Liver (tissue), 9 donors: Measurements from ENCODE around the gene CYP24A1. TPM values are rescaled to one million over a fixed set of nuclear protein-coding genes. Genes with fewer than 3 reads are reported as not detected.

Source experiments
- DNase-seq: peaks from one replicate; pipeline ENCODE4 v3.0.0-alpha.2; 2017; ENCODE audit warnings: low spot score
- H3K27ac ChIP-seq, 2 donors: one replicate each; pipeline ENCODE4 v1.7.0; 2013; ENCODE audit warnings: inconsistent platforms in 2 of 2, low read length in 2 of 2, control low read depth in 1 of 2, low read depth in 1 of 2, mild to moderate bottlenecking in 1 of 2
- H3K27me3 ChIP-seq, 4 donors: one replicate each; pipeline versions ENCODE4 v1.6.1 to v1.7.0; 2013; ENCODE audit warnings: low read length in 3 of 4, inconsistent platforms in 1 of 4, mild to moderate bottlenecking in 1 of 4, moderate library complexity in 1 of 4; ENCODE audit not compliant: control insufficient read depth in 4 of 4, insufficient read depth in 4 of 4
- H3K36me3 ChIP-seq, 4 donors: one replicate each; pipeline versions ENCODE4 v1.6.1 to v1.7.0; 2013; ENCODE audit warnings: low read length in 3 of 4, mild to moderate bottlenecking in 3 of 4, low read depth in 1 of 4, moderate library complexity in 1 of 4; ENCODE audit not compliant: control insufficient read depth in 4 of 4, insufficient read depth in 3 of 4
- H3K4me1 ChIP-seq, 4 donors: one replicate each; pipeline versions ENCODE4 v1.6.1 to v1.7.0; 2013; ENCODE audit warnings: low read length in 3 of 4, mild to moderate bottlenecking in 3 of 4, moderate library complexity in 1 of 4; ENCODE audit not compliant: control insufficient read depth in 4 of 4, insufficient read depth in 4 of 4
- H3K4me3 ChIP-seq, 3 donors: one replicate each; pipeline versions ENCODE4 v1.6.1 to v1.7.0; 2013; ENCODE audit warnings: low read length in 3 of 3, control low read depth in 1 of 3, low read depth in 1 of 3, mild to moderate bottlenecking in 1 of 3
- H3K9ac ChIP-seq, 2 donors: one replicate each; pipeline ENCODE4 v1.7.0; 2013; ENCODE audit warnings: low read length in 2 of 2, mild to moderate bottlenecking in 2 of 2, moderate library complexity in 2 of 2, control low read depth in 1 of 2, low read depth in 1 of 2
- H3K9me3 ChIP-seq, 4 donors: one replicate each; pipeline versions ENCODE4 v1.6.1 to v1.7.0; 2013; ENCODE audit warnings: low read length in 3 of 4; ENCODE audit not compliant: control insufficient read depth in 4 of 4
- ATF3 ChIP-seq: IDR thresholded peaks from 2 replicates; pipeline ENCODE4 v1.6.1; 2016; ENCODE audit warnings: antibody characterized with exemption
- CTCF ChIP-seq: fragments of 150-350 bp; IDR thresholded peaks from 2 replicates; pipeline ENCODE4 v1.5.1; 2017; ENCODE audit warnings: improper control_type of control experiment, low read depth, low read length; ENCODE audit not compliant: missing input control
- FOXA1 ChIP-seq: IDR thresholded peaks from 2 replicates; pipeline ENCODE4 v1.6.1; 2016; ENCODE audit warnings: antibody characterized with exemption
- FOXA2 ChIP-seq: IDR thresholded peaks from 2 replicates; pipeline ENCODE4 v1.6.1; 2016; ENCODE audit warnings: antibody characterized with exemption
- GABPA ChIP-seq, 2 donors: IDR thresholded peaks in 1 of 2; conservative IDR thresholded peaks in 1 of 2; 2 replicates each; pipeline ENCODE4 v1.6.1; 2016; ENCODE audit warnings: antibody characterized with exemption in 2 of 2, mild to moderate bottlenecking in 1 of 2, moderate library complexity in 1 of 2
- HNF4A ChIP-seq, 2 donors: conservative IDR thresholded peaks; 2 replicates each; pipeline ENCODE4 v1.6.1; 2016; ENCODE audit warnings: antibody characterized with exemption in 2 of 2, mild to moderate bottlenecking in 2 of 2
- HNF4G ChIP-seq: IDR thresholded peaks from 2 replicates; pipeline ENCODE4 v1.6.1; 2016; ENCODE audit warnings: antibody characterized with exemption
- JUND ChIP-seq, 2 donors: IDR thresholded peaks; 2 replicates each; pipeline ENCODE4 v1.6.1; 2016; ENCODE audit warnings: antibody characterized with exemption in 2 of 2
- NR2F2 ChIP-seq: IDR thresholded peaks from 2 replicates; pipeline ENCODE4 v1.6.1; 2016; ENCODE audit warnings: antibody characterized with exemption
- RAD21 ChIP-seq, 2 donors: IDR thresholded peaks; 2 replicates each; pipeline ENCODE4 v1.6.1; 2016; ENCODE audit warnings: antibody characterized with exemption in 2 of 2, mild to moderate bottlenecking in 2 of 2
- REST ChIP-seq: IDR thresholded peaks from 2 replicates; pipeline ENCODE4 v1.6.1; 2016; ENCODE audit warnings: antibody characterized with exemption, mild to moderate bottlenecking
- RXRA ChIP-seq, 2 donors: IDR thresholded peaks; 2 replicates each; pipeline ENCODE4 v1.6.1; 2017 to 2018; ENCODE audit warnings: antibody characterized with exemption in 2 of 2, mild to moderate bottlenecking in 1 of 2
- SP1 ChIP-seq: IDR thresholded peaks from 2 replicates; pipeline ENCODE4 v1.6.1; 2018; ENCODE audit warnings: antibody characterized with exemption, mild to moderate bottlenecking
- YY1 ChIP-seq: IDR thresholded peaks from 2 replicates; pipeline ENCODE4 v1.6.1; 2016; ENCODE audit warnings: antibody characterized with exemption, mild to moderate bottlenecking
- WGBS: extraction: QIAGEN DNeasy Blood & Tissue Kit; methylation state at CpG from one replicate; pipeline ENCODE4 v1.1.7; 2013; 5-methylcytosine and 5-hydroxymethylcytosine counted together
- polyA plus RNA-seq, 2 donors: library from polyadenylated mRNA; stranded (reverse) in 1 of 2; unstranded in 1 of 2; fragments of 200-250 nt in 1 of 2; fragments of >200 nt in 1 of 2; fragmentation: Nextera tagmentation in 1 of 2; extraction: Ambion mirVana in 1 of 2; gene quantifications; one replicate each; pipeline versions ENCODE4 v1.2.1 to v1.2.3, GENCODE V29; 2013 to 2015
- total RNA-seq, 2 donors: library from RNA; depleted of rRNA; stranded (reverse); fragments of >200 nt; gene quantifications; one replicate each; pipeline ENCODE4 v1.2.3, GENCODE V29; 2014
- TF ChIP-seq, protein P1 (sequence below): IDR thresholded peaks from 2 replicates; pipeline ENCODE4 v1.6.1; 2016; ENCODE audit warnings: antibody characterized with exemption
- TF ChIP-seq, protein P2 (sequence below): IDR thresholded peaks from 2 replicates; pipeline ENCODE4 v1.6.1; 2016; ENCODE audit warnings: antibody characterized with exemption
- donor health status: healthy.
- donor health status: healthy.
- donor health status: healthy.
- donor health status: healthy.
- donor health status: healthy.

The CYP24A1 gene
- total and polyA plus RNA-seq, 4 donors: not detected

- 94% methylated on average over 7 of the region's 7 CpGs for WGBS
- Histone ChIP-seq H3K9me3 (peaks cover 0 to 1% (median 0%) of the 10 kb centered on the region in 4 donors), H3K36me3 (no peaks in the 10 kb centered on the region), H3K4me3 (no peak overlapping the region), H3K4me1 (no peaks in the 10 kb centered on the region), H3K27ac (no peak overlapping the region), H3K27me3 (no peaks in the 10 kb centered on the region), H3K9ac (no peak overlapping the region)
- TF ChIP-seq REST (no peak), CTCF (no peak), HNF4G (no peak), SP1 (no peak), HNF4A (conservative IDR thresholded peaks at IDR 0.05) (no peak), GABPA (IDR thresholded peaks at IDR 0.05 in 1 of 2, conservative IDR thresholded peaks at IDR 0.05 in 1 of 2) (no peak), JUND (IDR thresholded peaks at IDR 0.05) (no peak), FOXA2 (no peak), ATF3 (no peak)
- TF ChIP-seq, protein P1, sequence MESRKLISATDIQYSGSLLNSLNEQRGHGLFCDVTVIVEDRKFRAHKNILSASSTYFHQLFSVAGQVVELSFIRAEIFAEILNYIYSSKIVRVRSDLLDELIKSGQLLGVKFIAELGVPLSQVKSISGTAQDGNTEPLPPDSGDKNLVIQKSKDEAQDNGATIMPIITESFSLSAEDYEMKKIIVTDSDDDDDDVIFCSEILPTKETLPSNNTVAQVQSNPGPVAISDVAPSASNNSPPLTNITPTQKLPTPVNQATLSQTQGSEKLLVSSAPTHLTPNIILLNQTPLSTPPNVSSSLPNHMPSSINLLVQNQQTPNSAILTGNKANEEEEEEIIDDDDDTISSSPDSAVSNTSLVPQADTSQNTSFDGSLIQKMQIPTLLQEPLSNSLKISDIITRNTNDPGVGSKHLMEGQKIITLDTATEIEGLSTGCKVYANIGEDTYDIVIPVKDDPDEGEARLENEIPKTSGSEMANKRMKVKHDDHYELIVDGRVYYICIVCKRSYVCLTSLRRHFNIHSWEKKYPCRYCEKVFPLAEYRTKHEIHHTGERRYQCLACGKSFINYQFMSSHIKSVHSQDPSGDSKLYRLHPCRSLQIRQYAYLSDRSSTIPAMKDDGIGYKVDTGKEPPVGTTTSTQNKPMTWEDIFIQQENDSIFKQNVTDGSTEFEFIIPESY: no peak
- no peak for DNase-seq
These were observed 34.6 kb downstream of the CYP24A1 start for GRCh38 chr20:54139188-54139587.

DNA sequence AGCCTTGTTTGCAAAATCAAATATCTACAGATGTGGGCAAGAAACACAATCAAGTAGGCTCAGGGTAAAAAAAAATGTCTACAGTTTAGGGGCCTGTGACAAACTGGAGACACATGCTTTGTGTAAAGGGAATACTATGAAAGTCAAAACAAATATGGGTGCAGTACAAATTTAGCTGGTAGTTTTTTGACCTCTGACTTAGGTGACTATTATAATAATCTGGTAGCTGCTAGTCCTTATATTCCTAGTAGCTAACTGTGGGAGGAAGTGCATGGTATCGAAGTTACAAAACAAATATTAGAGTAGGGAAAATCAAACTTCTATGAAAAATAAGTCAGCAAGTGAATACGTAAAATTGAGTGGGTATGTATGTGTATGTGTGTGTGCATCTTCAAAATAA, 35.4 kb downstream of the CYP24A1 start:
- Histone ChIP-seq H3K4me1 (no peaks in the 10 kb centered on the region), H3K9ac (no peak overlapping the region), H3K27ac (no peak overlapping the region), H3K36me3 (no peaks in the 10 kb centered on the region), H3K4me3 (no peak overlapping the region), H3K9me3 (peaks cover 0 to 1% (median 0%) of the 10 kb centered on the region in 4 donors), H3K27me3 (no peaks in the 10 kb centered on the region)
- 92% methylated on average over 2 of the region's 2 CpGs for WGBS
- TF ChIP-seq FOXA1 (no peak), HNF4G (no peak), YY1 (no peak), JUND (IDR thresholded peaks at IDR 0.05) (no peak), NR2F2 (no peak), RAD21 (IDR thresholded peaks at IDR 0.05) (no peak), FOXA2 (no peak), SP1 (no peak), RXRA (IDR thresholded peaks at IDR 0.05) (no peak)
- TF ChIP-seq, protein P2, sequence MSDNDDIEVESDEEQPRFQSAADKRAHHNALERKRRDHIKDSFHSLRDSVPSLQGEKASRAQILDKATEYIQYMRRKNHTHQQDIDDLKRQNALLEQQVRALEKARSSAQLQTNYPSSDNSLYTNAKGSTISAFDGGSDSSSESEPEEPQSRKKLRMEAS: no peak
- DNase-seq: no peak
